Measurements from ENCODE around the gene ADD1.

The ADD1 gene

DNA sequence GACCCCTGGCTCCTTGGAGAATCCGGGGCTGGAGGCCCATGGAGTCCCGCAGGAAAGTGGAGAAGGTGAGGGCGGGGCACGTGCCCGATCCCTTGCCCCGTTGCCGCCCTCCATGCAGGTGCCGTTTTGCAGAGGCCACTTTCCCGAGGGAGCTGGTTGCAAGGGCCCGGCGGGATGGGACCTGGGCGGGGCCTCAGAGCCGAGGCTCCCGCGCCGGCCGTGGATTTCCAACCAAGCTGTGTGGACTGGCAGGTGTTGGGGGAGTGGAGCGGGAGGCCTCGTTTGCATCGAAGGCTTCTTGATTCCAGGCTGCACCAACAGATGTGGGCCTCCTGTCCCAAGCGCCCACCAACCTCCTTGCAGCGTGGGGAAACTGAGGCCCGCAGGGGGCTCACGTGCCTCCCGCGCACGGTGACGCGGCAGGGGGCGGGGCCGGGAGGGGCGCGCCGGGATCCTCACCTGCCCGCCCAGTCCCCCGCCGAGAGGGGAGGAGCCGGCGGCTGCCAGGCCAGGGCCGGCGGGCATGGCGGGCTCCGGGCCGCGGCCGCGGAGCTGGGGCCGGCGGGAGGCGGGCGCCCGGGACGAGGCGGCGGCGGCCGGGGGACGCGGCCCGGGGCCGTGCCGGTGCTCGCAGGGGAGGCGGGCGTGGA lies 25.8 kb upstream of the ADD1 start:
- Histone ChIP-seq H3K36me3 (ENCODE audit: control insufficient read depth, insufficient read depth, low read length) (peaks cover 15% of the 10 kb centered on the region), H3K4me3 (ENCODE audit: low read depth, low read length) (peak overlapping the region; percentile 79), H3K27me3 (ENCODE audit: control insufficient read depth, insufficient read depth, low read length) (no peaks in the 10 kb centered on the region; the same call in none of the 2 replicates), H3K27ac (ENCODE audit: low read depth, low read length) (no peak overlapping the region), H3K9me3 (ENCODE audit: control insufficient read depth, insufficient read depth, low read length) (no peaks in the 10 kb centered on the region), H3K9ac (ENCODE audit: low read depth, low read length) (peak overlapping the region; percentile 79; the same call in 1 of the 2 replicates), H3K4me1 (ENCODE audit: control insufficient read depth, insufficient read depth, low read length) (no peaks in the 10 kb centered on the region; the same call in 1 of the 2 replicates)

DNA sequence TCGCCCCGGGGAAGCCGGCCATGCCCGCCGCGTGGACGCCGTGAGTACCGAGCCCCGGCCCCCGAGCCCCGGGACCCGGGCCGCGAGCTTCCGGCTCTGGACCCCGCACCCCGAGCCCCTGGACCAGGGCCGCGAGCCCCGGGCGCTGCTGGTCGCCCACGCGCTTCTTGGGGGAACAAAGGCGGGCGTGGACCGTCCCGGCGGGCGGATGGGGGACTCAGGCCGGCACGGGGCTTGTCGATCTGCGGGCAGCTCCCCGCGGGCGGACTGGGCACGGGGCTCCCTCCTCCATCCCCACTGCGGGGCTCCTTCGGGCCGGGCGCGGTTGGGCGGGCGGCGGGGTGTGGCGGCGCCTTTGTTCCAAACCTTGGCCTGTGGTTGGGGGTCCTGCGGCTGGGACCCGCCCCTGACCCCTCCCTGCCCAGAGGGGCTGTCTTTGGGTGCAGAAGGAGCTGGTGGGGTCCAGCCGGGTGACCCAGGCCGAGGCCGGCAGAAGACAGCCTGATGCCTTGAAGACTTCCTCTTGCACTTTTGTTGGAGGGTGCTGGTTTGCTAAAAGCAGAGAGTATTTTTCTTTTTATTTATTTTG lies 25.2 kb upstream of the ADD1 start:
- H3K4me1 ChIP-seq (ENCODE audit: control insufficient read depth, insufficient read depth, low read length), result no peaks in the 10 kb centered on the region

DNA sequence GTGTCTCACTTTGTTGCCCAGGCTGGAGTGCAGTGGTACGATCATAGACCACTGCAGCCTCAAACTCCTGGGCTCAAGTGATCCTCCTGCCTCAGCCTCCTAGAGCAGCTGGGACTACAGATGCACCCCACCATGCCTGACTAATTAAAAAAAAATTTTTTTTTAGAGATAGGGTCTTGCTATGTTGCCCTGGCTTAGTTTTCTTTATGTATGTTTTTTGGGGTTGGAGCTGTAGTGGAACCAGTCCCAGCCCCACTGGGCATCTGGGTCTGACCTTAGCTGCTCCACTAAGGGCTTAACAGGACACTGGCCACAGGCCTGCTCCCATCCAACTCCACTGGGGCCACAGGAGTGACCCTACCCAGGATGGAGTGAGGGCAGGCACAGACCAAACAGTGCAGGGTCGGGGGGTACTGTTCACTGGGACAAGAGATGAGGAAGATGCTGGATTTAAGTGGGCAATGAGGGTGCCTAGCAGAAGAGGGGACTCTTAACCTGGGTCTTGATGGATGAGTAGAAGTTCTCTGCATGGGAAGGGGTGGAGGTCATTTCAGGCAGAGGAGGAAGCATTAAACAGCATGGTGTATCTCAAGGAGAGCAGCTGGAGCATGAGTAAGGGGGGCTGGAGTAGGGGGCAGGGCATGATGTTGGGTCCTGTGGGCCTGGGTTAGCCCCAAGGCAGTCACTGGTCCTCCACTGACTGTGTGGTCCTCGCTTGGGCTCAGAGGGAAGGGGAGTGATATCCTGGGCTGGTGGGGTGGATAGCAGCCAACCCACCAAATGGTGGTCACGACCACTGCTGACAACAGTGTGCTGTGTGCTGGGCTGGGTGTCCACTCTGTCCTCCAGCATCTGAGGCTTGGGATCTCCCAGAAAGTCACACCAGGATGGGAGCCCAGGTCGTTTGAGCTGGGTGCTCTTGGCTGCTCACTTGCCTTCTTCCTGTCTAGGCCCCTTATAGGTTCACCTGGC lies 24.1 kb upstream of the ADD1 start:
- Histone ChIP-seq H3K27ac (ENCODE audit: low read depth, low read length) (no peak overlapping the region), H3K27me3 (ENCODE audit: control insufficient read depth, insufficient read depth, low read length) (no peaks in the 10 kb centered on the region; the same call in none of the 2 replicates), H3K9me3 (ENCODE audit: control insufficient read depth, insufficient read depth, low read length) (no peaks in the 10 kb centered on the region), H3K4me3 (ENCODE audit: low read depth, low read length) (no peak overlapping the region; the same call in none of the 2 replicates), H3K36me3 (ENCODE audit: control insufficient read depth, insufficient read depth, low read length) (peaks cover 32% of the 10 kb centered on the region), H3K9ac (ENCODE audit: low read depth, low read length) (no peak overlapping the region), H3K4me1 (ENCODE audit: control insufficient read depth, insufficient read depth, low read length) (no peaks in the 10 kb centered on the region)

More for the DNA sequence above, 25.2 kb upstream of the ADD1 start:
- H3K36me3 ChIP-seq (ENCODE audit: control insufficient read depth, insufficient read depth, low read length), result peaks cover 21% of the 10 kb centered on the region
- no peaks in the 10 kb centered on the region for H3K9me3 ChIP-seq (ENCODE audit: control insufficient read depth, insufficient read depth, low read length)
- peak overlapping the region; percentile 79 for H3K9ac ChIP-seq (ENCODE audit: low read depth, low read length)
- peak overlapping the region; percentile 79 for H3K4me3 ChIP-seq (ENCODE audit: low read depth, low read length)
- peak overlapping the region; percentile 66 for H3K27ac ChIP-seq (ENCODE audit: low read depth, low read length)
- H3K27me3 ChIP-seq (ENCODE audit: control insufficient read depth, insufficient read depth, low read length), result no peaks in the 10 kb centered on the region; the same call in none of the 2 replicates

DNA sequence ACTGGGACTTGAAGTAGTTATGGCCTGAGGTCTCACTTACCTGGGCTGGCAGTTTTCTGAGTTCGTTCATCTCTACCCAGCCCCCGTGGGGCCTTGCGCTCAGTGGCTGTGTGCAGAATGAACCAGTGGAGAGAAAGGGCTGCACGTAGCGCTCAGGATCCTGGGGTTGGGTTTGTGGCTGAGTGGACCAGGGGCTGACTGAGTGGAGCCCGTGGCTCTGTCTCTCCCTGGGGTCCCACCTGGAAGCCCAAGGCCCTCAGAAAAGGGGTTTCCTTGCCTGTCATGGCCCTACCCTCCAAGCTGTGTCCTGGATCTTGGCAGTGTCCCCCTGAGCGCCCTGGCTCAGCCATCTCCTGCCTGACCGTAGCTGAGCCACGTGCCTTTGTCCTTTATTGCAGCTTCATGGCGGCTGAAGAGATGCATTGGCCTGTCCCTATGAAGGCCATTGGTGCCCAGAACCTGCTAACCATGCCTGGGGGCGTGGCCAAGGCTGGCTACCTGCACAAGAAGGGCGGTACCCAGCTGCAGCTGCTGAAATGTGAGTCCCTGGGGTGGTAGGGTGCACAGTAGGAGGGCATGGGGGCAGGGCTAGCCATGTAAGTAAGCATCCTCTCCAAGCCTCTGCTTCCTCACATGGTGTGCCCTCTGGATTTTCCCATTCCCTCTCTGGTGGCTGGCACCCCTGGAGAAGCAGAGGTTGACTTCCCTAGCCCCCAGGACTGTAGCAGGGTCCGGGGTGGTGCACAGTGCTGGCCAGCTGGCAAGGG lies 23.2 kb upstream of the ADD1 start:
- H3K4me3 ChIP-seq (ENCODE audit: low read depth, low read length), result no peak overlapping the region
- no peak overlapping the region for H3K9ac ChIP-seq (ENCODE audit: low read depth, low read length)
- no peaks in the 10 kb centered on the region for H3K4me1 ChIP-seq (ENCODE audit: control insufficient read depth, insufficient read depth, low read length)
- no peak overlapping the region for H3K27ac ChIP-seq (ENCODE audit: low read depth, low read length)
- no peaks in the 10 kb centered on the region; the same call in none of the 2 replicates for H3K27me3 ChIP-seq (ENCODE audit: control insufficient read depth, insufficient read depth, low read length)
- H3K36me3 ChIP-seq (ENCODE audit: control insufficient read depth, insufficient read depth, low read length), result peaks cover 41% of the 10 kb centered on the region
- no peaks in the 10 kb centered on the region for H3K9me3 ChIP-seq (ENCODE audit: control insufficient read depth, insufficient read depth, low read length)

DNA sequence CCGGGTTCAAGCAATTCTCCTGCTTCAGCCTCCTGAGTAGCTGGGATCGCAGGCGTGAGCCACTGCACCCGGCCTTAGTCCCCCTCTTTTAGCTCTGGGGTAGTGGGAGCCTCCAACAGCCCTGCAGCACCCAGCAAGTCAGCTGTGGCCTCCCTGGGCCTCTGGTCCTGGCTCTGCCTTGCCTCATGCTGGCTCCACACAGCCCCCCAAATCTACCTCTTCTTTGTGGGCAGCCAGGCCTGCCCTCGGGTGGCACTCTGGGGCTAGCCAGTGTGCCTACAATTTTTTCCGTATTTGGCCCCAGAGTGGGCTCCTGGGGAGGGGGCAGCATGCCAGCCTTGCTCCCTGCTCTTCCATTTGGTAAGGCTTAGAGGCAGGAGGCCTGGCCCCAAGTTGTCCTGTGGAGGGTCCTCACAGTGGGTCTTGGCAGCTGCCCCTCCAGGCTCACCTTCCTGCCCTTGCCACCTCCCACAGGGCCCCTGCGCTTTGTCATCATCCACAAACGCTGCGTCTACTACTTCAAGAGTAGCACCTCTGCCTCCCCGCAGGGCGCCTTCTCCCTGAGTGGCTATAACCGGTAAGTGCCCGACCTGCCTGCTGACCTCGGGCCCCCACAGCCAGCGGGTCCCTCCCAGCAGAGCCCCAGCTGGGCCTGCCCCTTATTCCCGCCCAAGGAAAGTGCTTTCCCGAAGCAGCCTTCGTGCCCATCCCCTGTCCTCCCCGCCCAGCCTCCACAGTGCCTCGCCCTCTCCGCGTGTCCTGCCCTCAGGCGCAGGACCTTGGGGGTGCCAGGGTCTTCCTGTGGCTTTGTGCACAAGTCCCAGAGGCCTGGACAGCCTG lies 21.0 kb upstream of the ADD1 start:
- H3K4me3 ChIP-seq (ENCODE audit: low read depth, low read length), result no peak overlapping the region
- H3K9ac ChIP-seq (ENCODE audit: low read depth, low read length), result no peak overlapping the region
- H3K27me3 ChIP-seq (ENCODE audit: control insufficient read depth, insufficient read depth, low read length), result no peaks in the 10 kb centered on the region
- no peak overlapping the region for H3K27ac ChIP-seq (ENCODE audit: low read depth, low read length)
- no peaks in the 10 kb centered on the region for H3K4me1 ChIP-seq (ENCODE audit: control insufficient read depth, insufficient read depth, low read length)
- H3K9me3 ChIP-seq (ENCODE audit: control insufficient read depth, insufficient read depth, low read length), result no peaks in the 10 kb centered on the region
- peaks cover 56% of the 10 kb centered on the region for H3K36me3 ChIP-seq (ENCODE audit: control insufficient read depth, insufficient read depth, low read length)

DNA sequence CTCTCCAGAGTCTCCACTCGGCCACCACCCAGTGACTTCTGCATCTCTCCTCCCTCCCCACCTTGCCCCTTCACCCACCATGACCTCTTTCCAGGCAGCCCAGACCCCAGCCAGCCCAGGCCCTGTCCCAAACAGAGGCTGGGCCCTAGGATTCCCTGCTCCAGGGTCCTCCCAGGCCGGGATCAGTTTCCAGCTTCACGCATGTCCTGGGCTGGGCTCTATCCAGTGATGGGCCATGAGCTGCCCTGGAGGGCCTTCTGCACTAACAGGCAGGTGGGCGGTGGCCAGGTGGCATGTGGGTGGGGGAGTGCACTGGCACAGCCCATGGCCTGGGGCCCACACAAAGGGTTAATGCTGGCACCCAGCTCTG lies 20.4 kb upstream of the ADD1 start:
- H3K27me3 ChIP-seq (ENCODE audit: control insufficient read depth, insufficient read depth, low read length), result no peaks in the 10 kb centered on the region
- H3K4me1 ChIP-seq (ENCODE audit: control insufficient read depth, insufficient read depth, low read length), result no peaks in the 10 kb centered on the region
- no peaks in the 10 kb centered on the region for H3K9me3 ChIP-seq (ENCODE audit: control insufficient read depth, insufficient read depth, low read length)
- no peak overlapping the region for H3K27ac ChIP-seq (ENCODE audit: low read depth, low read length)
- H3K36me3 ChIP-seq (ENCODE audit: control insufficient read depth, insufficient read depth, low read length), result peaks cover 63% of the 10 kb centered on the region
- no peak overlapping the region for H3K9ac ChIP-seq (ENCODE audit: low read depth, low read length)
- no peak overlapping the region for H3K4me3 ChIP-seq (ENCODE audit: low read depth, low read length)

DNA sequence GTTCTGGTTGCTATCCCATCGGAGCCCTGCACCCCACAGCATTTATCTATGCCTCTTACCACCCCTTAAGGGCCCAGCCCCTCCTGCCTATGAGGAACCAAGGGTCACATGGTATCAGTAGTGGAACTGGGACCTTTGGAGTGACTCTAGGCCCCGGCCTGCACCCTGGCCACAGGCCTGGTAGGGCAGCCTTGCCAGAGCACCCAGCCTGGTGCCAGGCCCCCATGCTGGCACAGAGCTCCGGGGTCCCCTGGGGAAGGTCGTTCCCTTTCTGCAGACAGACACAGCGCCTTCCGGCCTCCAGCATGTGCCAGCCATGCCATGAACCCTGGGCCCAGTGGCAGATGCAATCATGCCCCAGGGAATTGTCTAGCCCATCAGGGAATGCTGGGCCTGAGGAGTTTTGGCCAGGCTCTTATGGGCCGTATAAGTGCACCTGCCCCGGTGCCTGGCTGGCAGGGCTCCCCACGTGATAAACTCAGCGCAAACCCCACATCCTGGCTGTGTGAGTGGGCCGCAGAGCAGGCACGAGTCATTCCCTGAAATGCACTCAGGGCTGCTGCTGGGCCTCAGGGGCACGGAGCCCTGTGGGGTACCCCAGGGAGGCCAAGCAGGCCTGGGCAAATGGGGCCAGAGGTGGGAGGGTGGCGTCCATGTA lies 19.8 kb upstream of the ADD1 start:
- no peaks in the 10 kb centered on the region for H3K4me1 ChIP-seq (ENCODE audit: control insufficient read depth, insufficient read depth, low read length)
- no peak overlapping the region for H3K27ac ChIP-seq (ENCODE audit: low read depth, low read length)
- no peak overlapping the region for H3K4me3 ChIP-seq (ENCODE audit: low read depth, low read length)
- H3K9me3 ChIP-seq (ENCODE audit: control insufficient read depth, insufficient read depth, low read length), result no peaks in the 10 kb centered on the region
- H3K9ac ChIP-seq (ENCODE audit: low read depth, low read length), result no peak overlapping the region
- peaks cover 68% of the 10 kb centered on the region for H3K36me3 ChIP-seq (ENCODE audit: control insufficient read depth, insufficient read depth, low read length)
- H3K27me3 ChIP-seq (ENCODE audit: control insufficient read depth, insufficient read depth, low read length), result no peaks in the 10 kb centered on the region

DNA sequence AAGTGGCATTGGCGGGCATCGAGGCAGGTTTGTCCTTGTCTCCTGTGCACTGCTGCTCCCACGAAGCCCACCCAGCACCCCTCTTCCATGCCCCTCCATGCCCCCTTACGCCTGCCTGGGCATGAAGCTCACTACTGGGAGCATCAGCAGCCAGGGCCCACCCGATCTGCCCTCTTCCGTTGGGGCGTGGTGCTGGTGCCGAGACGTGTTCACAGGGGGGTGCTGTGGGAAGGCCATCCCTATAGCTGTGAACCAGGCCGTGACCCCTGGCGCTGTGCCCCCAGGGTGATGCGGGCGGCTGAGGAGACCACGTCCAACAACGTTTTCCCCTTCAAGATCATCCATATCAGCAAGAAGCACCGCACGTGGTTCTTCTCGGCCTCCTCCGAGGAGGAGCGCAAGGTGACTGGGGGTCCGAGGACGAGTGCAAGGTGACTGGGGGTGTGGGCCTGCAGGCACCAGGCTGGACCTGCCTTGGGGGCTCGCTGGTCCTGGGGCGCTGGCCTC lies 19.3 kb upstream of the ADD1 start:
- Histone ChIP-seq H3K9me3 (ENCODE audit: control insufficient read depth, insufficient read depth, low read length) (no peaks in the 10 kb centered on the region), H3K36me3 (ENCODE audit: control insufficient read depth, insufficient read depth, low read length) (peaks cover 71% of the 10 kb centered on the region), H3K27me3 (ENCODE audit: control insufficient read depth, insufficient read depth, low read length) (no peaks in the 10 kb centered on the region), H3K9ac (ENCODE audit: low read depth, low read length) (no peak overlapping the region), H3K27ac (ENCODE audit: low read depth, low read length) (no peak overlapping the region), H3K4me1 (ENCODE audit: control insufficient read depth, insufficient read depth, low read length) (no peaks in the 10 kb centered on the region), H3K4me3 (ENCODE audit: low read depth, low read length) (no peak overlapping the region)

DNA sequence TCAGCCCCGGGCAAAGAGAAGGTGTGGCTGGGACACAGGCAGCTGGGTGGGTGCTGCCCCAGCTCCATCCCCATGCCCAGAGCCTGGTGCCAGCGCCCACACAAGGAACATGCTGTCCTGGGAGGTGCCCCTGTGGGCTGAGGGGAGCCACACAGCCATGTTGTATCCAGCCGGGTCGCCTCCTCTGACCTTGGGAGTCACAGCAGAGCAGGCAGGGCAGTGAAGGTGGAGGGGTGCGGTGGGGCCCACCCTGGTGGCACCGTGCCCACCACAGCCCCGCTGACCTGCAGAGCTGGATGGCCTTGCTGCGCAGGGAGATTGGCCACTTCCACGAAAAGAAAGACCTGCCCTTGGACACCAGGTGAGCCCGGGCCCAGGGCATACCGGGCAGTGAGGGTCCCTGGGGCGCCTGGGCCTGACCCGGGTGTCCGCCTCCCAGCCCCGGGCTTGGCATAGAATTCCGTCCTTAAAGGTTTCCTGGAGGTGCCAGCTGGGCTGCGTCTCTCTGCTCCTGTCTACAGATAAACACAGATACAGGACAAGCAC lies 18.7 kb upstream of the ADD1 start:
- Histone ChIP-seq H3K9ac (ENCODE audit: low read depth, low read length) (no peak overlapping the region), H3K9me3 (ENCODE audit: control insufficient read depth, insufficient read depth, low read length) (no peaks in the 10 kb centered on the region), H3K4me1 (ENCODE audit: control insufficient read depth, insufficient read depth, low read length) (no peaks in the 10 kb centered on the region), H3K27ac (ENCODE audit: low read depth, low read length) (no peak overlapping the region), H3K4me3 (ENCODE audit: low read depth, low read length) (no peak overlapping the region), H3K27me3 (ENCODE audit: control insufficient read depth, insufficient read depth, low read length) (no peaks in the 10 kb centered on the region), H3K36me3 (ENCODE audit: control insufficient read depth, insufficient read depth, low read length) (peaks cover 75% of the 10 kb centered on the region)

Measured in HUES48 (cell line).